GM19452 (cell line): ENCODE results near the gene USP49.

ENCODE experiments used
- ATAC-seq: cut with Tn5 transposase; IDR thresholded peaks from one replicate; pipeline ENCODE4 v1.9.1; 2021; ENCODE audit not compliant: unreplicated experiment

The USP49 gene

DNA sequence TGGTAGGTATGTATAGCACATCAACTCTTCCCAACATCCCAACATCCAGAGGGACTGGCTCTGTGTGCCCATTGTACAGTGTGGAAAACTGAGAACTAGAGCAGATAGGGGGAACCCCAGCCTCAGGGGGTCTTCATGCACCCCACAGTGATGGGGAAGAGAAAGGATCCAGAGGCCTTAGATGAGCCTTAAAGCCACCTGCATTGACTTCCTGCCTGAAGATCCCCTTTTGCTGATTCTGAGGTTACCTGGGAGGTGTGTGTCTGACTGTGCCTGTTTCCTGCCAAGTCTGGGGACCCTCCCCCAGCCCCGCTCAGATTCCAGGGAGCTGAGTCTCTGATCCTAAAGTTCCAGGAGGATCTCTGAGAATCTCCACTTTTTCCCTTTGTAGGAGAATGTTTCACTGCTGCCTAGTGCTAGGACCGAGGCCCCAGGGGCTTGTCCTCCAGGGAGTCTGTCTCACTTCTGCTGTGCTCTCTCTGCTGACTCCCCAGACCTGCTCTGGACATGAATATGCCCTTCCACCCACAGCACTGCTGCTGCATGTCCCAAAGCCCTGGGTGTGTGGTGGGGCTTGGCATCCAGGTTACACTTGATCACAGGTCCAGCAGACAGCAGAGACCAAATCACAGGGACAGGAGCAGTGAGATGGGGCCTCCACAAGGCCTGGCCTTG is 135.1 kb downstream of the USP49 start:
- ATAC-seq = no peak

DNA sequence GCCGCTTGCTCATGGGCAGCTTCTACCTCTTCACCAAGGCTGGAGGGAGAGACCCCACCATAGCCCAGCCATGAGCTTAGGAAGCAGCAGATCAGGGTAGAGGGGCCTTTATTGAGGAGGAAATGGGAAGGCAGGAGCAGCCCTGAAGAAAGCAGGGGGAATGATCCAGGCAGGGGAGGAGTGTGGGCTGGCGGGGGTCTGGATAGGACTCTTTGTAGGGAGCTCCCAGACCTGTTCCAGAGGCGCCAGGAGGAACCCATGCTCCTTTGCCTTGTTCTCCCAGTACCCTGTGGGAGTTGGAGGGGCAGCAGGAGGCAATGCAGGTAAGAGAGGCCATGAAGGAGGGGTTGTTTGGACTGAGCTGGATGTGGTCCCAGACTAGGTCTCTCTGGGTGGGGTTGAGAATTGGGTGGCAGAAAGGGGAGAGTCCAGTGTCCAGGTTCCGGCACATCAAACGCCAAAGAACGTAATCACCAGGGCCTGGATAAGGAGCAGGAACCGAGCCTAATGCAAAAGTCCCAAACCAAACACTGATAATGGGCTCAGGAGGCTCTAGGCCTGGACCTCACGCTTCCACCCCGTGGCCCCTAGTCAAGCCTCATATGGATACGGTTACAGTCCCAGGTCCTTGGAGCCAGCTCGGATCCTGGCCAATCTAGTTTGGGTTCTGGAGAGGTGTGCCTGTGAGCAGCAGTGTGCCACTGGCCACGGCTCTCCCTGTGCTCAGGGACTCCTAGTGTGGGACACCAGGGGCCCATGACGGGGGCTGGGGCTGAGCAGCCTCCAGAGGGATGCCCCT is 135.9 kb downstream of the USP49 start:
- ATAC-seq = no peak

- ATAC-seq = no peak
These were observed 136.5 kb downstream of the USP49 start for GRCh38 chr6:41758641-41759035.

GRCh38 chr6:41757931-41758640 is 137.1 kb downstream of the USP49 start:
- no peak for ATAC-seq

- no peak for ATAC-seq
These were observed 137.9 kb downstream of the USP49 start for GRCh38 chr6:41757271-41757670.

- no peak for ATAC-seq
These were observed 138.8 kb downstream of the USP49 start for GRCh38 chr6:41756354-41756753.

DNA sequence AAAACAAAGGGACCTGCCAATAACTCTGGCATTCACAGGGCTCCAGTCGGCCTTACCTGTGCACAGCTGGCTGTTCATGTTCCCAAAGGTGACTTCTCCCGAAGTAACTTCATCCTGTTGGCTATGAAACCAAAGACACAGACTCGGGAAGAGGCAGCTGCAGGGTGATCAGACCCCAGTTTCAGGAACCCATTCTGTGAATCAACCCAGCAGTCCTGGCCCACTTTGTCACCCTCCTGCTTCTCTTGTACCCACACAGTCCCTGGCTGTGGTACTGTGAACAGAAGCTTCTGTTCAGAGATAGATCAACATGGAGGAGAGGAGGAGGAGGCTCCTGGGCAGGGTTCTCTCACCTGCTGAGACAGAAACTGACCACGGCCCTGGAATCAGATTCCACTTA is 139.3 kb downstream of the USP49 start:
- ATAC-seq = no peak

- no peak for ATAC-seq
These were observed 144.8 kb downstream of the USP49 start for GRCh38 chr6:41750374-41750773.

GRCh38 chr6:41748542-41748941 is 146.6 kb downstream of the USP49 start:
- ATAC-seq = no peak

- no peak for ATAC-seq
These were observed 147.1 kb downstream of the USP49 start for GRCh38 chr6:41748102-41748477.

GRCh38 chr6:41747256-41748101 is 147.7 kb downstream of the USP49 start, which contains the start of gene PGC:
Gene PGC, minus strand, starts transcription at chr6:41747397. Its CDS starts 63 bp downstream, at chr6:41747334.
- no peak for ATAC-seq

- ATAC-seq = no peak
These were observed 149.1 kb downstream of the USP49 start for GRCh38 chr6:41746107-41746506.

- no peak for ATAC-seq
These were observed 150.9 kb downstream of the USP49 start for GRCh38 chr6:41744236-41744787.

DNA sequence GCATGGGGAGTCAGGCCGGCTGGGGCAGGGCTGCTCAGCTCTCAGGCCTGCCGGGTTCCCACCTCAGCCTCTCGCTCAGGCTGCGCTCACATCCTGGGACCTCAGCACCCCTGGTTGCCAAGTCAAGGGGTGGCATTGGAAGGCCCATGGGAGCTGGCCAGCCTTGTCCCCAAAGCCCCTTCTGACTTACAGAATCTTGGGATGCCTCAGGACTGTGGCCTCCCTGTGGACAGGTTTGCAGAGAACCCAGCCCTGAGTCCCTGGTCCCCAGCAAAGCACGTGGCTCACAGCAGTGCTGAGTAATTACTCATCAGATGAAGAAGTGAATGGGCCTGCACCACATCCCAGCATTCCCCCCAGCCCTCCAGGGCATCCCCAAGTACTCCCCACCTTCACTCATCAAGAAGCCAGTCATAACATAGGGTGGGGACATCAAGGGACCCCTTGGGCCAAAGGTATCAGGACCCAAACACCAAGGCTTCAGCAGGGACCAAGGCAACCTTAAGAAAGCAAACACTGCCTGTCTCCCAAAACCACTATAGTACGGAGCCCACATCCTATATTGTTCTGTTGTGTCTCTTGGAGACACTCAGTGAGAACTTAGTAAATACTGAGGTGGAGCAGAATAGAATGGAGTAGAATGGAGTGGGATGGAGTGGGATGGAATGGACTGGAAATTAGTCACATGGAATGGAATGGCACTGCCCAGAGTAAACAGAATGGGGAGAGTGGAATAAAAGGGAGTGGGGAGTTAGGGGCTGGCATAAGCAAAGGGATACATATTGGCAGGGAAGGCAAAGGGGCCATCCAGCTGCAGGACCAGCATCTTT is 151.6 kb downstream of the USP49 start:
- ATAC-seq = no peak

GRCh38 chr6:41741625-41742490 is 153.3 kb downstream of the USP49 start:
- ATAC-seq = no peak

GRCh38 chr6:41740366-41741162 is 154.6 kb downstream of the USP49 start:
- ATAC-seq = no peak
